ENCODE measurements around the gene CIRBP.
"Not testable (repeated sequence)": the region's sequence is repeated elsewhere in the genome, so short reads cannot be mapped to it uniquely, and the experiment has no call there.

Gene CIRBP

DNA sequence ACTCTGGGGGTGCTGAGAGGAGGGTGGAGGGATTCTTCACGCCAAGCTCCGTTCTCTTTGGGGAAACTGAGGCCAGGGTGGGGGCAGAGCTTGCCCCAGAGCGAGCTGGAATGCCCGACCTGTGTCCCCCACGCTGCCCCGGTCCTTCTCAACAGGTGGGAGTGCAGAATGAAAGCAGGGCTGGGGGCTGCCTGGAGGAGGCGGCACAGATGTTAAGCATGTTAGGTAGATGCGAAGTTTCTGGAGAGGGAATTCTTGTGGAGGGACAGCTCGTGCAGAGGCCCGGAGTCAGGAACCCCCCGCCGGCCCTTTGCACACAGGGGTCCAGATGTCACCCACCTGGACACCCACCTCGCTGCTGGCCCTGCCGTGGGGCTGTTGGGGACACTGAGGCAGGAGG, 25.6 kb downstream of the CIRBP start:
- no peak for DNase-seq

DNA sequence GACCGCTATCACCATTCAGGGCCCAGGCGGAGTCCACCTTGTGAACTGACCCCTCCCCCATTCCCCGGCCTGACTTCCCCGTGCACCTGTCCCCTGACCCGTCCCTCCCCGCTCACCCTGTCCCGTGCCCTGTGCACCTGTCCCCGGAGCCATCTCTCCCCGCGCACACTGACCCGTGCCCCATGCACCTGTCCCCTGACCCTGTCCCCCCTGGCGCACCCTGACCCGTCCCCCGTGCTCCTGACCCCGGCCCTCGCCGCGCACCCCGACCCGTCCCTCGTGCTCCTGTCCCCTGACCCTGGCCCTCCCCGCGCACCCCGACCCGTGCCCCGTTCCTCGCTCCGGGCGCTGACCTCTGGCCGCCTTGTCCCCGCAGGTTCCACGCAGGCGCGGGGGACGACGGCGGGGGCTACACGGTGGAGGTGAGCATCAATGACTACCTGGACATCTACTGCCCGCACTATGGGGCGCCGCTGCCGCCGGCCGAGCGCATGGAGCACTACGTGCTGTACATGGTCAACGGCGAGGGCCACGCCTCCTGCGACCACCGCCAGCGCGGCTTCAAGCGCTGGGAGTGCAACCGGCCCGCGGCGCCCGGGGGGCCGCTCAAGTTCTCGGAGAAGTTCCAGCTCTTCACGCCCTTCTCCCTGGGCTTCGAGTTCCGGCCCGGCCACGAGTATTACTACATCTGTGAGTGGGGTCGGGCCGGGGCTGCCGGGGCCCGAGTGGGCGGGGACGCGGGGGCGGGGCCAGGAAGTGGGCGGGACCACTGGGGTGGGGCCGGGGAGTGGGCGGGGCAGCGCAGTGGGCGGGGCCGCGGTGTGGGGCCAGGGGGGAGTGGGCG, 26.3 kb downstream of the CIRBP start:
- no peak for DNase-seq

DNA sequence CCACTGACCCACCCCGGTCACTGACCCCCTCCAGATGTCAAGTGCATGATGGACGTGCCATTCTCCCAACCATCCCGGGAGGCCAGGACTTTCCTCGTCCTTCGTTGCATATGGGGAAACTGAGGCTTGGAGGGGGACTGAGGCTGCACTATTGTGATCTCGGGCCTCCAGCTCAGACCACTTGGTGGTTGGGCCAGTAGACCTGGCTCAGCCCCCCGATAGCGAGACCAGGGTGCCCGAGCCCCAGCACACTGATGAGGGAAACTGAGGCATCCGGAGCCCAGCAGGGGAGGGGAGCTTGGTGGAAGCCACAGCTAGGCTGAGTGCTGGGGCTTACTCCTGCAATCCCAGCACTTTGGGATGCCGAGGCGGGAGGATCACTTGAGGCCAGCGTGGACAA, 26.9 kb downstream of the CIRBP start:
- no peak for DNase-seq

DNA sequence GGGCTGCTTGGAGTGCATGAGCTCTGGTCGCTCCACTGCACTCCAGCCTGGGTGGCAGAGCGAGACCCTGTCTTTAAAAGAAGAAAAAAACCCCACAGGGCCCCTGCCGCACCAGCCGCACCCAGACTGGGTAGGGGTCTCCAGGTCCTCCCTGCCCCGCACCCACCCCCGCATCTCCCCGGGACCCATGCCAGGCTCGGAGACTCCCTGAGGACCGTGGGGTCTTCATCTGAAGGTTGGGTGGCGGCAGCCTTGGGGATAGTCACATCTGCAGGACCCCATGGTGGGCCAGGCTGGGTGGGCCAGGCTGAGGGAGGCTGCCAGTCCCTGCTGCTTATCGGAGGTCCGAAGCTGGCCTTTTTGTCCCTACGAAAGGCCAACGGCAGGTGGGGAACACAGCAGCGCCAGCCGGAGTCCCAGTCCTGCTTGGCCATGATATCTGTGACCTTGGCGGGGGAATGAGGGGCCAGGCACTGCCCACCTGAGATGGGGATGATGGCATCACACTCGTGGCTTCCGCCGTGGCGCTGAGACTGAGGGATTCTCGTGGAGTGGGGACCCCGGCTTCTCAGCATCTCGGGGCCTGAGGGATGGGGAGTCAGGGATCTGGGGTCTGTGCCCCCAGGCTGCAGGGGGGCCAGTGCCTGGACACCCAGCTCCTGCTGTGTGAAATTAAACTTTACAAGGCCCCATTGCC, 27.6 kb downstream of the CIRBP start:
- no peak for DNase-seq

DNA sequence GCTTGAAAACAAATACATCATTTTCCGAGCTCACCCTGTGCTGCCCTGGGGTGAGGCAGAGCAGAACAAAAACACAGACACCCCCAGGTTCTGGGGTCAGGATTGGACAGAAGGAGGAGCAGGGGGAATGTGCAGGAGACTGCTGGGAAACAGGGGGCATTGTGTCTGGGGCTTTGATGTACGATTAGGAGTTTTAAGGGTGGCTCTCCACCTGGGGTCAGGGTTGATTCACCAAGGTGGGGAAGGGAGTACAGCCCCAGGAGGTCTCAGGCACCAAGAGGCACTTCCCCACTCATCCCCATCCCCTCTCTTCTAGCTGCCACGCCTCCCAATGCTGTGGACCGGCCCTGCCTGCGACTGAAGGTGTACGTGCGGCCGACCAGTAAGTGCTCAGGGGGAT, 29.1 kb downstream of the CIRBP start:
- no peak for DNase-seq

DNA sequence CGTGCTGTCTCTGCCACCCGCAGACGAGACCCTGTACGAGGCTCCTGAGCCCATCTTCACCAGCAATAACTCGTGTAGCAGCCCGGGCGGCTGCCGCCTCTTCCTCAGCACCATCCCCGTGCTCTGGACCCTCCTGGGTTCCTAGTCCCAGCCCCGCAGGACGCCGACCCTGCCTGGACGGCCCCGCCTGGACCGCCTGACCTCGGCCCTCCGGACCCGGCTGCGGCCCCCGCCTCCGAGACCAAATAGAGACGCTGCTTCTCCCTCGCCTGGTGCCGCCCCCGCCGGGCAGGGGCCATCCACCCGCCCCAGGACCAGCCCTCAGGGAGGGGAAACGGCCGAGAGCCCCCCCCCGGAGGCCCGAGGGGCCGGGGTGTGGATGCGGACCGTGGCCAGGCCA, 30.7 kb downstream of the CIRBP start:
- DNase-seq = no peak

DNA sequence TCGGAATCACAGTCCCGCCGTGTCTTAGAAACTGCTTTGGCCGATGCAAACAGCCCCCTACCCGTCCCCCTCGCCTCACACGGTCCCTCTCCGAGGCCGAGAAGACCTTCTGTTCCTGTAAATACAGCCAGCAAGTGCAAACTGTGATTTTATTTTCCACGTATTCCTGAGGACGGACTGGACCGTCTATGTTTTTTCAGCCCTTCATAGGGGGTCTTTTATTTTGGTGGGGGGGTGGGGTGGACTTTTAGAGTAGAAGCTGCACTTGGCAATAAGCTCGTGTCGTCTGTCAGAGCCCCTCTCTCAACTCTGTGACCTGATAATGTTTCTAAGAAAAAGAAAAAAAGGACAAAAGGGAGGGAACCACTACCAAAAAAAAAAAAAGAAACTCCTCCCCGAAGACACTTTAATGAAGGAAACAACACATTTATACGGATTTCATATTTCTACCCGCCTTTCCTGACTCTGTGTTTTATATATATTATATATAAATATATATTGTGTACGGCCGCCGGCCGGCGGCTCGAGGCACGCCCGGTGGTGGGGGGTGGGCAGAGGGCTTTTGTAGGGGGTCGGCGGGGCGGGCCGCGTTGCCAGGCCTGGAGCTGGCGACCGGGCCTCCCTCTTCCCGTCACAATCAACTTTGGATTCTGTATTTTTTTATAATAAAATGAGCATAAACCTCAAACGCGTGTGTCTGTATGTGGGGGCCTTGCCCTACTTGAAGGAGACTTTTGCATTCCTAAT, 31.8 kb downstream of the CIRBP start:
- DNase-seq = no peak

DNA sequence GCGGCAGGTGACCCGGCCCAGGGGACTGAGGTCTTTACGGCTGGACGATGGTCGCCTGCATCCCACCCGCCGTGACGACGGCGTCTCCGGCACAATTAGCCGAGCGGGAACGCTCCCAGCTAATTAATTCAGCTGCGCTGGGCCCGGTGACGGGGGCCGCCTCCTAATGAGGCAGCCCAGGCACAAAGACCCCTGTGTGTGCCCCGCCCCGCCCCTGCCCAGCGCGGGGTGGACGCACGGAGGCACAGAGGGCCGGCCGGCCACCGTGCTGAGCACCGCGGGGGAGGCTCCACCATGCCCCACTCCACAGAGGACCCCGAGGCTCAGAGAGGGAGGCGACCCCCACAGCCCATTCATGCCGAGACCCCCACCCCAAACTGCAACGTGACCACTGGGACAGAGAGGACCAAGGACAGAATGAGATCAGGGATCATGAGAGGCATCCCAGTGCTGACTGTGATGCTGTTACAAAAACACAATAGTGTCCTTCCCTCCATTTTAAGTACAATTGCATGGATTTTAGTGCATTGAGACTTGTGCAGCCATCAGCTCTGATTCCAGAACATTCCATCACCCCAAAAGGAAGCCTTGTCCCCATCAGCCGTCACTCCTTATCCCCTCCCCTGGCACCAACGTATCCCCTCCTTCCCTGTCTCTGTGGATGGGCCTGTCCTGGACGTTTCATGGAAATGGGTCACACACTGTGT, 33.6 kb downstream of the CIRBP start:
- no peak for DNase-seq

DNA sequence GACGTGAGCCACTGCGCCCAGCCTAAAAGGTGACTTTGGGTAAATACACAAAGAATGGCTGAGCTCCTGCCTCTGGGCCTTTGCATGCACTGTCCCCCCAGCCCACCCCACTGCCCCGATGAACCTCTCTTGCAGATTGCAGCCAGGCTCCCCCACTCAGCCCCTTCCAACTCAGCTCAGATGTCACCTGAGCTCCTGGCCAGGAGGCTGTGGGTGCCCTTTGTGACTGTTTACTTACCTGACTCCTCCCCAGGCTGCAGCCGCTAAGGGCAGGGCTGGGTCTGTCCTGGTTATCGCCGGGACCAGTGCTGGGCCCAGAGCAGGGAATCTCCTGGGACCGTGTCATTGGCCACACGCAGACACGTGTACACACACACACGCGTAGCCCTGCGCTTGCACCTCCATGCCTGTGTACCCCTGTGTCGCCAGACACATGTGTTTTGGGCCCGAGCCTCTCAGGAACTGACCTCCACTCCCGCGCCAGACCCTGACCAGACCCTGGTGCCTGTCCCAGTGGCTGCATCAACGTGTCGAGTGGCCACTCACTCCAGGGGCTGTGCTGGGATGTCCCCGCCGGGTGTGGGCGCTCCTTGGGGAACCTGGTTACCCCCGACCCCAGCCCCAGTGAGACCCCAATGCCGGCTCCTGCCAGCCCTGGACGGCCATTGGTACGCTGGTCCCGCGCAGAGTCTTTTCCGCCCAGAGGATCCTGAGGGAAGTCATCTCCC, 35.2 kb downstream of the CIRBP start:
- no peak for DNase-seq

DNA sequence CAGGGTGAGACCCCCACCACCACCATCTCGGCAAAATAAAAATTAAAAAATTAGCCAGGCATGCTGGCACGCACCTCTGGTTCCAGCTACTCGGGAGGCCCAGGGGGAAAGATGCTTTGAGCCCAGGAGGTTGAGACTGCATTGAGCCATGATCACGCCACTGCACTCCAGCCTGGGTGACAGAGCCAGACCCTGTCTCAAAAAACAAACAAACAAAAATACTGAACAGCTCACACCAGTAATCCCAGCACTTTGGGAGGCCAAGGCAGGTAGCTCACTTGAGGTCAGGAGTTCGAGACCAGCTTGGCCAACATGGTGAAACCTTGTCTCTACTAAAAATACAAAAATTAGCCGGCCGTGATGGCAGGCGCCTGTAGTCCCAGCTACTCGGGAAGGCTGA, 36.2 kb downstream of the CIRBP start:
- not testable (repeated sequence) for DNase-seq

DNA sequence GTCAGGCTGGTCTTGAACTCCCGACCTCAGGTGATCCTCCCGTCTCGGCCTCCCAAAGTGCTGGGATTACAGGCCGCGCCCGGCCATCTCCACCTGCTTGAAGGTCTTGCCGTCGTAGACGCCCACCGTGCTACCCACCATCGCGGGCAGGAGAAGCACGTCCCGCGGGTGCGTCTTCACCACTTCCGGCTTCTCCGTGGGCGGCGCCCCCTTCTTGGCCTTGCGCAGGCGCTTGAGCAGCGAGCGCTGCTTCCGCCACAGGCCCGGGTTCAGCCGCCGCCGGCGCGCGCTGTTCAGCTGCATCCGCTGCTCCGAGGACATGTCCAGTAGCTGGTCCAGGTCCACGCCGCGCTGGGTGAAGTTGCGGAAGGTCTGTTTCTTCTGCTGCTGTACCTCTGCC, 38.2 kb downstream of the CIRBP start:
- no peak for DNase-seq

DNA sequence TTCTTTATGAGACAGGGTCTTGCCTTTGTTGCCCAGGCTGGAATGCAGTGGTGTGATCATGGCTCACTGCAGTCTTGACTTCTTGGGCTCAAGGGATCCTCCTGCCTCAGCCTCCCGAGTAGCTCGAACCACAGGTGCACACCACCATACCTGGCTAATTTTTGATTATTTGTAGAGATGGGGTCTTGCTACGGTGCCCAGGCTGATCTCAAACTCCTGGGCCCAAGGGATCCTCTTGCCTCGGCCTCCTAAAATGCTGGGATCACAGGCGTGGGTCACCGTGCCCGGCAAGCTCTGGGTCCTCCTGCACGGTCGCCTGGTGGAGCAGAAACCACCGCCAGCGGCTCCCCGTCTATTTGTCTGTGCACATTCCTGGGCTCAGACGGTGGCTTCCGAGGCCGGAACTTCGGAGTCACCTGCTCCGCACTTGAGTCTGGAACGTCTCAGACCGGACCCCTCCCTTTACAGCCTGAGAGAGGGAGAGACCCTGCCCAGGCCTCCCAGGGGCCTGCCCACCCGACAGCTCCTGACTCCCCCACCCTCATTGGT, 38.7 kb downstream of the CIRBP start:
- no peak for DNase-seq

DNA sequence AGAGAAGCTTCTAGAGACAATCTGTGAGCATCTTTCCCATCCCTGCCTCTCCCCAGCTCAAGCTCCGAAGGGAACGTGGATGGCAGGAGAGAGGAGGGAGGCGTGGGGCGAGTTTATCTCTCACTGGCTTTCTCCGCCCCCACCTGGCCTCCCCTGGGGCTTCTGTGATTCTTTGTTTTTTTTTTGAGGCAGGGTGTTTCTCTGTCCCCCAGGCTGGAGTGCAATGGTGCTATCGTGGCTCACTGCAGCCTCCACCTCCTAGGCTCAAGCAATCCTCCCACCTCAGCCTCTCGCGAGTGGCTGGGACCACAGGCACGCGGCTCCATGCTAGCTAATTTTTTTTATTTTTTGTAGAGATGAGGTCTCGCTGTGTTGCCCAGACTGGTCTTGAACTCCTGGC, 39.6 kb downstream of the CIRBP start:
- DNase-seq = no peak

DNA sequence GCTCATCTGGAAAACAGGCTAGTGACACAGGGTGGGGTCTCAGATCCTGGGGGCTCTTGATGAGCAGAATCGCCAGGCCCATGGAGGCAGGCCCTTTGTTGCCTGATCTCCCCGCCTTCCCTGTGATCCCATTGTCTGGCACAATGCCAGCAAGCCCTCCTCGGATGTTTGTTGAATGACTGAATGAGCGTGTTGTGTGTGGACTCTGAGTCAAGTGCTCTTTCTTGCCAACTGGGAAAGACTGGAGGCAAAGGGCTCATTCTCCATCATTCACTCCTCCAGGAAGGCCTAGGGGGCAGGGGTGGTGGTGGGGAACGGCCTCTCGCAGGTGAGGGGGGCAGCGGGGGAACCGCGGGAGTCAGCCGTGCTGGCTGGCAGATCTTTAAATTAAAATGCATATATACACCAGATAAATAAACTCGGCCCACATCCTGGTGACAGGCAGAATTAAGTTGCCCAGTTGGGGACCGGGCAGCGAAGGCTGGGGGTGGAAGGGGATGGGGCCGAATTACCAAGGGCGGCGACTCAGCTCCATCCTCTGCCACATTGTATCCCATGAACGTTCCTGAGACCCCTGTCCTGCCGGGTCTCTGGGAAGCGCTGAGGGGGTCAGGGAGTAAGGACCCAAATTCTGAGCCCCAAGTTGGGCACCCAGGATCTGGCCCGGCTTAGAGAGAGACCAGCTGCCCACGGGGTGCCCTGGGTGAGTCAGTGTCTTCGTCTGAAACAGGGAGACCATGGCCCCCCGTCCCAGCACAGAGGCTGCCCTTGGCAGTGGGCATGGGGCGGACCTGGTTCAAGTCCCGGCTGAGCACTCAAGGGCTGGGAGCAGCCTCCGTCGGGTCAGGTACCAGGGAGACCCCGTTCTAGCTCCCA, 41.1 kb downstream of the CIRBP start:
- no peak for DNase-seq

DNA sequence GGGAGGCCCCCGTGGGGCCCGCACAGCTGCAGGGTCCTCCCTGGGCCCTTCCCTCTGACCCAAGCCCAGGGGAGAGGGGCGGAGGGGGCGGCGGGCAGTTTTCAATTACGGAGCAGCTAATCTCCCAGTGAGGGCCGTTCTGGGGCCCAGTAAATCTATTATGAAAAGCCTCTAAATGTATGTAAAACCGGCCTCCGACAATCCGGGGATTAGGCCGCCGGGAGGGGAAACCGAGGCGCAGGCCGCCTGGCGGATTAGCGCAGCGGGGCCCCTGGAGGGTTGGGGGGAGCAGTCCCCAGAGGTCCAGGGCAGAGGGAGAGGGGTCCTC, 41.7 kb downstream of the CIRBP start:
- DNase-seq = no peak

DNA sequence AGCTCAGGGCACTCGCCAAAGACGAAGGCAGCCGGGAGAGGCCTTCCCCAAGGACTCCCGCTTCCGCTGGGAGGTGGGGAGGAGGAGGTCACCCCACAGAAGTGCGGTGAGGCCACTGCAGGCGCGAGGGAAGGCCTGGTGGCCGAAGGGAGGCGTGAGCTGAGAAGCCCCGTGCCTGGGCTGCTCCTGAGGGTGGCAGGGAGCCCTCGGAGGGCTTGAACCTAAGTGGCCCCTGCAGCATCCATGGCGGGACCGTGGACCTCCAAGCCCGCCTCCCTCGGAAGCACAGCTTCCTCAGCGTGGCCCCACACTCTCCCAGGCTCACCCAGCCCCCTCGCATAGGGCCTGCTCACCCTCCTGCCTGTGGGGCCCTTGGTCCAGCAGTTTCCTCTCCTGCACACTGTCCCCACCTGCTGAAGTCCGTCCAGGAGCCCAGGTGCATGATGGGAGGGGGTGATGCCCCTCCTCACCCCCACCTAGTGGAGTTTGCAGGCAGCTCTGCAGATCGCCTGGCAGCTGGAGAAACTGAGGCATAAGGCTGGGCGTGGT, 42.5 kb downstream of the CIRBP start:
- DNase-seq = no peak

DNA sequence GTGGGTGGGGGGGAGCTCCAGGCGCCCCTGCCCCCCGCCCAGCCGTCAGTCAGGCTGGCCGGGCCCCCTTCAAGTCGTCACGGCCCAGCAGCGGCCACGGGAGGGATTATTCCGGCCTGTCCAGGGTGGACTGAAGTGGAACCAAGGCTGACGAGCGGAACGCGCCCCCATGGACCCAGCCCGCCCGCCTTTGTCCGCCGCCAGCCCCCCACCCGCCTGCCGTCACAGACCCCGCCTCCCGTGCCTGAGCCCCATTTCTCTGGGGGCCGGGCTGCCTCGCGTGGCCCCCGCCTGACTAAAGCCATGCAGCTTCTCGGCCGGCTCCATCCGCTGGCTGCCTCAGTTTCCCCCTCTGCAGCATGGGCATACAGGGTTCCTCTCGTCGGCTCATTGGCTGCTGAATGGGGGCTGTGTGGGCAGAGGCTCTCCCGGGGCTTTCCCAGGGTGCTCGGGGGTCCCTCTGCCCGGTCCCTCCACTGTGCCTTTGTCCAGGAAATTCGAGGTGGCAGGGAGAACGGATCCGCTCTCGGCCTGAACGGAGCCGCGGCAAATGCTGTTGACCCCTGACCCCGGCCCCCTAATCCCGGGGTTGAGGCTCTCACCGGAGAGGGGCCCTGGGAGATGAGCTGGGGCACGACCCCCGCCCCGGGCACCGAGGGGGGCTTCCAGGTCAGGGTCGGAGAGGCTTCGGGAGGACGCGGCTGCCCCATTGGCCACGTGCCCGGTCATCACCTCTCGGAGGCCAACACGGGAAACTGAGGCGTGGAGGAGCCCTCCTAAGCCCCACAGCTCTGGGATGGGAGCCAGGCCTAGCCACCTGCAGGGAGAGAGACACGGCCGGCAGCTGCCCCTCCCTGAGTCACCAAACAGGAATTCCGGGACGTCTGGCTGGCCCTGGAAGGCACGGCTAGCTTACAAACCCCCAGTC, 43.9 kb downstream of the CIRBP start:
- peak; percentile 50 for DNase-seq

DNA sequence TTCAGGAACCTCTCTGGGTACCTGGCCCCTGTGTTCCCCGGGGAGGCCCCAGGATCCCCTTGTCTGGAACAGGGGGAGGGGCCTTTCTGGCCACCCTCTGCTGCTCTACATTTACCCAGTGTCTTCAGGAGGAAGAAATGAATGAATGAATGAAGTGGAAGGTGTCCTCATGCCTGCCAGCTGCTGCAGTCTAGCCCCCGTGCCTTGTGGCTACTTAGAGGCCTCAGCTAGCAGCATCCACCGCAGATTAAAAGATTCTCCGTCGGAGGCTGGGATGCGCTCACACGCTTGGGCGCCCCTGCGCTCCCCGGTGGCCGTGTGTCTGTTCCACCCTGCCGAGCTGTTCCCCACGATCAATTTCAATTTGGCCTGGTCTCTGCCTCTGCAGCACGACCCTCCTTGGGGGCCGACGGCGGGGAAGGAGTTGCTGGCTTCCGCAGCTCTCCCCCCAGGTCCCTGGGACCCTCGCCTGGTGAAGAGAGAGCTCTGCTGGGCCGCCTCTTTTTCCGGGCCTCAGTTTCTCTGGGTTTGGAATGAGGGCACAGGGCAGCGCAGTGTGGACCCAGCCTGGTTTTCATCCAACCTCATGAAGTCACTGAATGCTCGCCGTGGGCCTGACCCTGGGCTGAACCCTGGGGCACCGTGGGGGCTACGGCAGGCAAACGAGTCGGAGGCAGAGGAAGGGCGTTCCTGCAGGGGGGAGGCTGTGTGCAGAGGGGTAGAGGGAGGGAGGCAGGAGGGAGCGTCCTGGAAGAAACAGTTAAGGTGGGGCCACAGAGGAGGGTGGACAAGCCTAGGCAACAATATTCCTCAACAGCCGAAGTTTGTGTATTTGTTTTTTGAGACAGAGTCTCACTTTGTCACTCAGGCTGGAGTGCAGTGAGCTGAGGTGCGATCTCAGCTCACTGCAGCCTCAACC, 44.8 kb downstream of the CIRBP start:
- DNase-seq = no peak
